GM10248 (cell line): ENCODE measurements around the gene ESR1.

Experiments used
- CTCF ChIA-PET: fragments of 300-600 bp; sonication (Branson Sonifier 250); formaldehyde crosslinking; extraction: SDS; loops from one replicate; lab custom pipeline; 2021; ENCODE audit warnings: antibody characterized with exemption; lab: Yijun Ruan, JAX
- POLR2A ChIA-PET: fragments of 350-650 bp; sonication (Branson Sonifier 250); formaldehyde crosslinking; extraction: SDS; loops from one replicate; lab custom pipeline; 2020; ENCODE audit warnings: antibody characterized with exemption; lab: Yijun Ruan, JAX
- DNase-seq: peaks from one replicate; pipeline ENCODE4 v3.0.0; 2012; ENCODE audit errors: extremely low spot score
- CTCF ChIP-seq: IDR thresholded peaks from 2 replicates; pipeline ENCODE4 v1.5.1; 2012; ENCODE audit warnings: mild to moderate bottlenecking, low read depth; ENCODE audit errors: extremely low read depth, missing control alignments, control extremely low read depth

The ESR1 gene

GRCh38 chr6:151916680-151917164, 109.2 kb downstream of the ESR1 start:
- TF ChIP-seq CTCF, result no peak
- ChIA-PET CTCF (no interaction called here), POLR2A (no interaction called here)
- no peak for DNase-seq

- TF ChIP-seq CTCF, result no peak
- CTCF ChIA-PET, result no interaction called here
- POLR2A ChIA-PET, result no interaction called here
- DNase-seq, result no peak
Measured at GRCh38 chr6:151917531-151918329, 110.2 kb downstream of the ESR1 start.

- POLR2A ChIA-PET, result no interaction called here
- CTCF ChIA-PET, result no interaction called here
- no peak for DNase-seq
- no peak for TF ChIP-seq CTCF
Measured at GRCh38 chr6:151940307-151940706, 132.8 kb downstream of the ESR1 start.

GRCh38 chr6:151948002-151948743, 140.7 kb downstream of the ESR1 start:
- CTCF ChIA-PET, result interaction anchor here (1.0 to 1.6 kb wide), 2 partner anchors 10 to 27 kb away, joined by 3 to 4 read pairs; no protein-coding TSS in a partner anchor
- TF ChIP-seq CTCF, result no peak
- POLR2A ChIA-PET, result no interaction called here
- no peak for DNase-seq

- CTCF ChIA-PET, result interaction anchor here (1.2 kb wide), 1 partner anchor 14 kb away, joined by 3 read pairs; no protein-coding TSS in a partner anchor
- POLR2A ChIA-PET, result no interaction called here
- no peak for DNase-seq
- no peak for TF ChIP-seq CTCF
Measured at GRCh38 chr6:151958332-151958731, 150.8 kb downstream of the ESR1 start.

GRCh38 chr6:151959086-151959485, 151.6 kb downstream of the ESR1 start:
- ChIA-PET POLR2A (no interaction called here), CTCF (interaction anchor here (0.9 kb wide), 1 partner anchor 12 kb away, joined by 3 read pairs; no protein-coding TSS in a partner anchor)
- no peak for TF ChIP-seq CTCF
- no peak for DNase-seq
